Measurements from ENCODE around the gene SELENOO. TPM values are rescaled to one million over a fixed set of nuclear protein-coding genes. Genes with fewer than 3 reads are reported as not detected.
A peak's percentile ranks its signal among the peaks of the same experiment; 100 is the strongest.

SELENOO gene
- total and polyA plus RNA-seq, 2 donors from 2014 or later = 19.7 to 42.8 TPM

GRCh38 chr22:50180727-50181521 lies 19.9 kb upstream of the SELENOO start:
- Histone ChIP-seq H3K4me3 (ENCODE audit: low read length in 3 of 3) (no peak overlapping the region), H3K36me3 (ENCODE audit: control insufficient read depth in 2 of 3, insufficient read depth in 3 of 3, low read length in 3 of 3) (no peaks in the 10 kb centered on the region), H3K9me3 (ENCODE audit: control insufficient read depth in 2 of 3, insufficient read depth in 1 of 3, low read length in 3 of 3) (no peaks in the 10 kb centered on the region), H3K27ac (ENCODE audit: low read depth in 2 of 2, low read length in 2 of 2) (no peak overlapping the region), H3K9ac (ENCODE audit: low read length in 3 of 3) (no peak overlapping the region), H3K4me1 (ENCODE audit: control insufficient read depth in 2 of 3, insufficient read depth in 2 of 3, low read depth in 1 of 3, low read length in 3 of 3) (peaks cover 0 to 27% (median 6%) of the 10 kb centered on the region in 3 donors), H3K27me3 (ENCODE audit: control insufficient read depth, insufficient read depth, low read length) (no peaks in the 10 kb centered on the region)
- DNase-seq (peak in 2 of 5 donors; percentile 48 to 70), FAIRE-seq (no peak)
- no peak for TF ChIP-seq CTCF (IDR thresholded peaks at IDR 0.05; ENCODE audit: borderline replicate concordance, extremely low read depth, insufficient read depth)
- intact Hi-C loops (cut with DNase I) = no loop called here

GRCh38 chr22:50182176-50183081 lies 18.4 kb upstream of the SELENOO start:
- Histone ChIP-seq H3K27me3 (ENCODE audit: control insufficient read depth, insufficient read depth, low read length) (no peaks in the 10 kb centered on the region), H3K9ac (ENCODE audit: low read length in 3 of 3) (peak overlapping the region in 1 of 3 donors; percentile 34), H3K36me3 (ENCODE audit: control insufficient read depth in 2 of 3, insufficient read depth in 3 of 3, low read length in 3 of 3) (no peaks in the 10 kb centered on the region), H3K4me1 (ENCODE audit: control insufficient read depth in 2 of 3, insufficient read depth in 2 of 3, low read depth in 1 of 3, low read length in 3 of 3) (peaks cover 0 to 33% (median 6%) of the 10 kb centered on the region in 3 donors), H3K9me3 (ENCODE audit: control insufficient read depth in 2 of 3, insufficient read depth in 1 of 3, low read length in 3 of 3) (no peaks in the 10 kb centered on the region), H3K27ac (ENCODE audit: low read depth in 2 of 2, low read length in 2 of 2) (peak overlapping the region; percentile 71 to 77), H3K4me3 (ENCODE audit: low read length in 3 of 3) (no peak overlapping the region)
- FAIRE-seq = no peak
- DNase-seq = peak in 2 of 5 donors; percentile 60 to 90
- no peak for TF ChIP-seq CTCF (IDR thresholded peaks at IDR 0.05; ENCODE audit: borderline replicate concordance, extremely low read depth, insufficient read depth)
- intact Hi-C loops (cut with DNase I) = no loop called here

GRCh38 chr22:50183141-50183971 lies 17.5 kb upstream of the SELENOO start:
- Histone ChIP-seq H3K27me3 (ENCODE audit: control insufficient read depth, insufficient read depth, low read length) (no peaks in the 10 kb centered on the region), H3K4me3 (ENCODE audit: low read length in 3 of 3) (no peak overlapping the region), H3K4me1 (ENCODE audit: control insufficient read depth in 2 of 3, insufficient read depth in 2 of 3, low read depth in 1 of 3, low read length in 3 of 3) (peaks cover 0 to 33% (median 6%) of the 10 kb centered on the region in 3 donors), H3K9me3 (ENCODE audit: control insufficient read depth in 2 of 3, insufficient read depth in 1 of 3, low read length in 3 of 3) (no peaks in the 10 kb centered on the region), H3K27ac (ENCODE audit: low read depth in 2 of 2, low read length in 2 of 2) (peak overlapping the region; percentile 71 to 73), H3K36me3 (ENCODE audit: control insufficient read depth in 2 of 3, insufficient read depth in 3 of 3, low read length in 3 of 3) (no peaks in the 10 kb centered on the region), H3K9ac (ENCODE audit: low read length in 3 of 3) (peak overlapping the region in 1 of 3 donors; percentile 12)
- intact Hi-C loops (cut with DNase I) = no loop called here
- FAIRE-seq (no peak), DNase-seq (peak in 2 of 5 donors; percentile 62 to 77)
- no peak for TF ChIP-seq CTCF (IDR thresholded peaks at IDR 0.05; ENCODE audit: borderline replicate concordance, extremely low read depth, insufficient read depth)
